Eye (tissue), 1 donor: ENCODE measurements around the gene KRTAP12-3.
"Not testable (repeated sequence)": the region's sequence is repeated elsewhere in the genome, so short reads cannot be mapped to it uniquely, and the experiment has no call there.

Experiments used
- DNase-seq: peaks from one replicate; pipeline ENCODE4 v3.0.0-alpha.2; 2015

Gene KRTAP12-3

GRCh38 chr21:44686000-44686781 lies 28.5 kb downstream of the KRTAP12-3 start:
- DNase-seq, result peak; percentile 39

DNA sequence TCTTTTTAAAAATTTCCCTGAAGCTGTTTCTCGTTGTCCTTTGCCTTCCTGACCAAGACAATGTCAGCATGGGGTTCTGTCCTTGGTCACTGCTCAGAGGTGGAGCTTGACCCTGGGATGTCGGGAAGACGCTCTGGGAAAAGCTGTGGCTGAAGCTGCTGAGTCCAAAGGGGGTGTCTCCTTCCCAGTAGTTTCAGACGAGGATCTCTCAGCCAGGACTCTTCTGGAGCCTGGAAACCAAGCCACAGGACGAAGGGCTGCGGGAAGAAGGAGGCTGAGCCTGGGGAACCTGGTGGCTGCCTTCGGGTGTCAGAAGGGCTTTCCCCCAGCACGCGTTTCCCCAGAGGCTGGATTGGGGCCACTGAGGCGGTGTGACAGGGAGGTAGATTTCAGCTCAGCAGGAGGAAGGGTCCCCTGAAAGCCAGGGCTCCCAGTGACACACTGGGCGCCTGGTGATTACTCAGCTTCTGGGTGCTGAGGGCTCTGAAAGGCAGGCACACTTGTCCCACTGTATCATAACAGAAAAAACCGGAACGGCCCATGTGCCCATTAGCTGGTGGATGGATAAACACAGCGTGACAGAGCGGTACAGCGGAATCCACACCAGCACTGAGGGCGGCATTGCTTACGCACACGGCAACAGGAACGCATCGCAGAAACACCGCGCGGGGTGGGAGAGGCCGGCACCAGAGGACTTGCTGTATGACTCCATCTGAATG lies 29.3 kb downstream of the KRTAP12-3 start:
- DNase-seq, result peak; percentile 64

DNA sequence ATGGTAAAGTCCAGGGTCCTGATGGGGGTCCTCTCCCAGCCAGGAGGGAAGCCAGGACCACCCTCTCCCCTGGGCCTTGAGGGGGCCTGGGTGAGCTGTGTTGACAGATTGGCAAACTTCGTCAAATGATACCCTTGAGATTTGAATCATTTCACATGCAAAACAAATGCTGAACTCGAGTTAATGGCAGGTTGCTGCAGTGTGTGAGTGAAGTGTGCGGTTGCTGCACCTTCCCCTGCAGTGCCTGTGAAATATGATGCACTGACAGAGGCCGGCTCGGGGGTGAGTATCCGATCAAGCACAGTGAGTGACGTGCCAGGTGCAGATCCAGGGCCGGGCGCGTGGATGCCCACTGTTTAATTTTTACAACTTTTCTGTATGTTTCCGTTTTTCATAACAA lies 29.9 kb downstream of the KRTAP12-3 start:
- DNase-seq, result no peak

DNA sequence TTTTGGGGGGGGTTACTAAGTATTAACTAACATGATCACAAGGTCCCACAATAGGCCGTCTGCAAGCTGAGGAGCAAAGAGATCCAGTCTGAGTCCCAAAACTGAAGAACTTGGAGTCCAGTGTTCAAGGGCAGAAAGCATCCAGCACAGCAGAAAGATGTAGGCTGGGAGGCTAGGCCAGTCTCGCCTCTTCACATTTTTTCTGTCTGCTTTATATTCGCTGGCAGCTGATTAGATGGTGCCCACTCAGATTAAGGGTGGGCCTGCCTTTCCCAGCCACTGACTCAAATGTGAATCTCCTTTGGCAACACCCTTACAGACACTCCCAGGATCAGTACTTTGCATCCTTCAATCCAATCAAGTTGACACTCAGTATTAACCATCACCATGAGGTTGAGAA lies 32.0 kb downstream of the KRTAP12-3 start:
- DNase-seq, result not testable (repeated sequence)

- DNase-seq, result no peak
These were observed 34.0 kb downstream of the KRTAP12-3 start for GRCh38 chr21:44691686-44692085.

DNA sequence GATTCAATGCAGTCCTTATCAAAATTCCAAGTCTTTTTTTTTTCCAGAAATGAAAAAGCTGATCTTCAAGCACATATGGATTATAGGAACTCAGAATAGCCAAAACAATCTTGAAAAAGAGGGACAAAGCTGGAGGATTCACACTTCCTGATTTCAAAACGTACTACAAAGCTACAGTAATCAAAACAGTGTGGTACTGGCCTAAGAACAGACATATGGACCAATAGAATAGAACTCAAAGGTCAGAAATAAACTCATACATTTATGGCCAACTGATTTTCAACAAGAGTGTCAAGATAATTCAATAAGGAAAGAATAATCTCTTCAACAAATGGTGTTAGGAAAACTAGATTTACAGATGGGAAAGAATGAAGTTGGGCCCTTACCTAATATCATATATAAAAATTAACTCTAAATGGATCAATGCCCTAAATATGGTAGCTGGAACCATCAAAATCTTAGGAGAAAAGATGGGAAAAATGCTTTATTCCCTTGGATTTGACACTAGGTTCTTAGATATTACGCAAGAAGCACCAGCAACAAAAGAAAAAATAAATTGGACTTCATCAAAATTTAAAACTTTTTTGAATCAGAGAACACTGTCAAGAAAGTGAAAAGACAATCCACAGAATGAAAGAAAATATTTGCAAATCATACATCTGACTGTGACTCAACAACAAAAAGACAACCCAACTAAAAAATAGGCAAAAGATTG lies 35.2 kb downstream of the KRTAP12-3 start:
- no peak for DNase-seq

DNA sequence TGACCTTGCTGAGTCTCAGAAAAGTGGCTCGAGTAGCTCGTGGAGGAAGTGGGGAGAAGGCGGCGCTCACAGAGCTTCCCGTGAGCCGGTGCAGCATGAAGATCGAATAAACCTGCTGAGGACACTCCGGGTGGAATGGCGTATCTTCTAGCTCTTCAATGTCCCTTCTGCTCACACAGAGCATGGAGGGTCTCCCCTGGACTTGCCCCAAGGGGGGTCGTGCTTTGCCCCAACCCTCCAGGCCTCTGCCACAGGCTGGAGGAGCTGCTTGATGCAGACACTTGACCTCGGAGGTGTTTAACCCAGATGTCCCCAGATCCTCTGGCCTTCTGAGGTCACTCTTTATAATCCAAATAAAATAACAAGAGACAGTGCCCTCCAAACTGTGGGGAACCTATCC lies 37.0 kb downstream of the KRTAP12-3 start:
- no peak for DNase-seq

- DNase-seq, result no peak
These were observed 37.5 kb downstream of the KRTAP12-3 start for GRCh38 chr21:44695184-44695583.

GRCh38 chr21:44695641-44696040 lies 37.9 kb downstream of the KRTAP12-3 start:
- DNase-seq, result no peak

DNA sequence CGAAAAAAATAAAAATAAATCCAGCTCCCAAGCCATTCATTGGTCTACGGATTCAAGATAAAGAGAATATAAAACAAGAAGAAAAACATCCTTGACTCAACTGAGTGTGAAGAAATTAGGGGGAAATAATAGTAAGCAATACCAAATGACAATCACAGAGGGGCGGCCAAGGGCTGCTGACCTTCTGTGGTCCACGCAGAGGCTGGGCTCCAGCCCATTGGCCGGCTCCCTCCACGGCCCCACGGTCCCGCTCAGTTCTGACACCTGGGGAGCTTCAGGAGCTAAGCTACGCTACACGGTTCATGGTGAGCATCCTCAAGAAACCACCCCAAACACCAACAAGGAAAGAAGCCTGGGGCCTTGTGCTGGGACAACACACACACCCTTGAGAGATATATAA lies 38.8 kb downstream of the KRTAP12-3 start:
- no peak for DNase-seq

- DNase-seq, result not testable (repeated sequence)
These were observed 39.6 kb downstream of the KRTAP12-3 start, which contains the start of gene KRTAP10-12 for GRCh38 chr21:44697172-44697810. Gene KRTAP10-12 (plus strand): TSS chr21:44697172. CDS start chr21:44697202, 30 bp downstream.

DNA sequence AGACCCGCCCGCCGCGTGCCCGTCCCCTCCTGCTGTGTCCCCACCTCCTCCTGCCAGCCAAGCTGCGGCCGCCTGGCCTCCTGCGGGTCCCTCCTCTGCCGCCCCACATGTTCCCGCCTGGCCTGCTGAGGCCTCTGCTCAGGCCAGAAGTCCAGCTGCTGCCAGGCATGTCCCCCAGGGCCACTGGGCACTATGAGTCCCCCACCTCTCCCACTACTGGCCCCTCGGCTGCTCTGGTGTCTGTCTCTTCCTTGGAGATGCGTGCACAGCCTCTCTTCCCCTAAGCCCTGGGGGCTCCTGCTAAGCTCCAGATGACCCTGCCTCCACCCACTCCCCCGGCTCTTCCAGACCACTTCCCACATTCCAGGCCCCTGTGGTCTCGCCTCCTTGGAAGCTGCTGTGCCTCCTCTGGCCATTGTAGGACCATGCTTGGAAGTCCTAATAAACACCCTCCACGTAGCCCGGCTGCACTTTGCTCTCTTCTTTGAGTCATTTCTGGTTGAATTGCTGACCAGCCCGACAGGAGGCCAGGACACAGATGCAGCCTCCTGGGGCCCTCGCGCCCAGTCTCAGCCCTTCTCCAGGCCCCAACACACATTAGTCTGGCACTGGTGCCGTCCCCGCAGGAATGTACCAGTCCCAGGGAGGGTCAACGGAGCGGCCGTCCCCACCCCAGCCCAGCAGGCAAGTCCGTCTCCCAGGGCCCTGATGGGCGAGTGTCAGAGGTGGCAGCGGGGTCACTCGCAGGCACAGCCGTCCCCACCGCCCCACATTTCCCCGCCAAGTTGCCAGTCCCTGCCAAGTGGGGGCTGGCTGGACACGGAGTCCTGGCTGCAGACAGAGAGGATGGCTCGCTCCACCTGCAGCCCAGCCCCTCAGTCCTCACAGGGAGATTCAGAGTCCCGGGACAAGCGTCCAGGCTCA lies 40.3 kb downstream of the KRTAP12-3 start:
- peak; percentile 69 for DNase-seq

DNA sequence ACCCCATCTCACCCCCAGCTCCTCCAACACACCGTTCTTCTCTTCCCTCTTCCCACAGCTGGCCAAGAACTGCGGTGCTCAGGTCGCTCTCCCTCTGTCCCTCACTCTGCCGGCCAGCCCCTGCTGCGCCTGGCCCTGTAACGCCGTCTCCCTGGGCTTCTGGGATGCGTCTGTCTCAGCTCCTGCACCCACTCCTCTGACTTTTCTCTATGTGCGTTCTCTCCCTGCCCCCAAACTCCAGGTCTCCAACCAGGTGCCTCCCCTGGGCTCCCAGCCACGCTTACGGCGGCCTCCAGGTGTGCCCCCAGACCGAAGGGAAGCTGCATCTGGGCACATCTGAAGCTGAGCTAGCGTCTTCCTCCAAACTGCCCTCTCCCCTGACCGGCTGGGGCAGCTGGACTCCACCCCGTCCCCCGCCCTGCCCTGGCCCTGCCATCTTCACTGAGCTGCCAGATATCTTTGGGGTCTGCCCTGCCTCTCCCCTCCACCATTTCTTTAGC lies 41.8 kb downstream of the KRTAP12-3 start:
- no peak for DNase-seq

GRCh38 chr21:44700101-44701022 lies 42.6 kb downstream of the KRTAP12-3 start:
- DNase-seq, result no peak

DNA sequence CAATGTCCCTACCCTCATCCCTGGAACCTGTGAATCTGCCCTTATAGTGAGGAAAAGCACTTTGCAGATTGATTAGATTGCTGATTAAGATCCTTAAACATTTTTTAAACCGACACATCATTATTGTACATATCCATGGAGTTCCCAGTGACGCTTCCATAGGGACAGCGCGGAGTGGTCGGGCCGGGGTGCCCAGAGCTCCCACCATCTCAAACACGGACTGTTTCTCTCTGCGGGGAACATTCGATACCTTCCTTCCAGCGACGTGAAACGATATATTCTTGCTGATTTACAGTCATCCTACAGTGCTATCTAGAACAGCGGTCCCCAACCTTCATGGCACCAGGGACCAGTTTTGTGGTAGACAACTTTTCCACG lies 43.3 kb downstream of the KRTAP12-3 start:
- DNase-seq, result no peak

GRCh38 chr21:44701541-44701940 lies 43.8 kb downstream of the KRTAP12-3 start:
- DNase-seq, result no peak

GRCh38 chr21:44702111-44702972 lies 44.6 kb downstream of the KRTAP12-3 start:
- no peak for DNase-seq

- no peak for DNase-seq
These were observed 45.4 kb downstream of the KRTAP12-3 start for GRCh38 chr21:44702973-44703730.
